C4-2B (cell line): ENCODE measurements around the gene DSG2.

Experiments used
- H3K27ac ChIP-seq: fragments of 450-650 bp; 2 replicates; pipeline ENCODE4 v1.5.1; 2017
- ZFX ChIP-seq: fragments of 450-650 bp; IDR thresholded peaks from 2 replicates; pipeline ENCODE4 v1.6.1; 2017
- TF ChIP-seq, protein P1 (sequence below): fragments of 450-650 bp; conservative IDR thresholded peaks from 2 replicates; pipeline ENCODE4 v1.5.1; 2017; ENCODE audit warnings: mild to moderate bottlenecking

Gene DSG2

DNA sequence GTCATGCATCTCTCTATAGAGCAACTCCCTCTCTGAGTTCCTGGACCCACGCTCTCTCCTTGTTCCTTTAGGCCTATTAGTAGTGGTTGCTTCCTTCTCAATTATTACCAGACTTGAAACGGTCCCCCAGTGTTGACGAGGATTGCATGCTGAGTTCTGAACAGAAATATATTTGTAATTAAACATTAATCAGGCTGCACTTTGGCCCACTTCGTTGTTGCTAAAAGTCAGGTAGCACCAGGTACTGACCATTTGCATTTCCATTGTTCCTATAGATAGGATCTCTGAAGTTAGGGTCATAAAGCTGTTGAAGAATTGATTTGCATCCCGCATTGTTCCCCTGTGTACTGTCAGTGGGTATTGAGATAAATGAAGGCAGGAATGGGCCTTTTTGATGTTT is 56.8 kb downstream of the DSG2 start:
- TF ChIP-seq, protein P1, sequence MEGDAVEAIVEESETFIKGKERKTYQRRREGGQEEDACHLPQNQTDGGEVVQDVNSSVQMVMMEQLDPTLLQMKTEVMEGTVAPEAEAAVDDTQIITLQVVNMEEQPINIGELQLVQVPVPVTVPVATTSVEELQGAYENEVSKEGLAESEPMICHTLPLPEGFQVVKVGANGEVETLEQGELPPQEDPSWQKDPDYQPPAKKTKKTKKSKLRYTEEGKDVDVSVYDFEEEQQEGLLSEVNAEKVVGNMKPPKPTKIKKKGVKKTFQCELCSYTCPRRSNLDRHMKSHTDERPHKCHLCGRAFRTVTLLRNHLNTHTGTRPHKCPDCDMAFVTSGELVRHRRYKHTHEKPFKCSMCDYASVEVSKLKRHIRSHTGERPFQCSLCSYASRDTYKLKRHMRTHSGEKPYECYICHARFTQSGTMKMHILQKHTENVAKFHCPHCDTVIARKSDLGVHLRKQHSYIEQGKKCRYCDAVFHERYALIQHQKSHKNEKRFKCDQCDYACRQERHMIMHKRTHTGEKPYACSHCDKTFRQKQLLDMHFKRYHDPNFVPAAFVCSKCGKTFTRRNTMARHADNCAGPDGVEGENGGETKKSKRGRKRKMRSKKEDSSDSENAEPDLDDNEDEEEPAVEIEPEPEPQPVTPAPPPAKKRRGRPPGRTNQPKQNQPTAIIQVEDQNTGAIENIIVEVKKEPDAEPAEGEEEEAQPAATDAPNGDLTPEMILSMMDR: no peak
- TF ChIP-seq ZFX: no peak

DNA sequence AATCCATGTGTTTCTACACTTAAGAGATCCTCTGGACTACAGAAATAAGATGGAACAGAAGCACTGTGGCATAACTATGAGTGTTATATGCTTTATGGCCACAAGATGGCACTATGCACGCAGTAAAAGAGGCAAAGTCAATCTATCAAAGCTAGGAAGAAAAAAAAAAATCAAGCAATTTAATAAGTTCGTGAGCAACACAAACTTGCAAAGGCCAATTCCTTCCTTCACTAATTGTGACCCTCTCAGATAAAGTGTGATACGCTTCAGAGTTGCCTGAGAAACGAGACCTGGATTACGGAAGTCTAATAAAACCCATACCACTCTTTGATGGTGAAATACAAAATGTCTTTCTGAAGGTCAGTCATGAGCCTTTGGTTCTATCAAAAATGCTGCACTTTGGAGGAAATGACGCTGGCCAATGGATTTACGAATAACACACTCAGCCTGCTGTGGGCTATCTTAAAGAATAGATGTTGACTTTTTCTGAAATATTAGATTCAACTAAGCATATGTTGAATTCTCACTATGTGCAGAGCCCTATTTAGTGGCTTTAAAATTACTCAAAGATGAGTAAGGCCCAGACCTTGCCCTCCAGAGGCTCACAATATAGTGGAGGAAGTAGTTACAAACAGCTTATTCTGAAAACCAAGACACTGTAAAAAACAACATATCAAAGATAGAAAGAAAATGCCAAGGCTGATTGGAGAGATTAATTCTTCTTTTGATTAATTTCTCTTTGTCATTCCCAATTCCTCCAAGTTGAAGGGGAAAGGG is 58.2 kb downstream of the DSG2 start:
- no peak overlapping the region for H3K27ac ChIP-seq

More for the DNA sequence above, 56.8 kb downstream of the DSG2 start:
- no peak overlapping the region for H3K27ac ChIP-seq

DNA sequence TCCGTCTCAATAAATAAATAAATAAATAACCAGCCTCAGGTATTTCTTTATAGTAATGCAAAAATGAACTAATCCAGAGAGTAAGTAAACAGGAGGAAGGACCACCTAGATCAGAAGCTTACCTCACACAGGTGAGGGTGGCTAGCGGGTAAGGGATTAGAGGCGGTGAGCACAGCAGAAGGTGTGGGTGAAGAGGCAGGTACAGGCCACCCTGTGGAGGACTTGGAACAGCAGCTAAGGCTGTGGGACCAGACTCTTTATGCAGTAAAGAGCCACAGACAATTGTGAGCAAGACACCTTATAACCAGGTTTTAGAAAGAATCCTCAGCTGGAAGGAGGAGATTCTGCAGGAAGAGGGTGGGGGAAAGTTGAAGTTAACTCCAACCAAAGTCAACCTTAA is 59.5 kb downstream of the DSG2 start:
- no peak overlapping the region for H3K27ac ChIP-seq
- TF ChIP-seq ZFX: no peak
- TF ChIP-seq, protein P1: no peak

More for the DNA sequence above, 58.2 kb downstream of the DSG2 start:
- TF ChIP-seq, protein P1: peak; percentile 82
- TF ChIP-seq ZFX: no peak

DNA sequence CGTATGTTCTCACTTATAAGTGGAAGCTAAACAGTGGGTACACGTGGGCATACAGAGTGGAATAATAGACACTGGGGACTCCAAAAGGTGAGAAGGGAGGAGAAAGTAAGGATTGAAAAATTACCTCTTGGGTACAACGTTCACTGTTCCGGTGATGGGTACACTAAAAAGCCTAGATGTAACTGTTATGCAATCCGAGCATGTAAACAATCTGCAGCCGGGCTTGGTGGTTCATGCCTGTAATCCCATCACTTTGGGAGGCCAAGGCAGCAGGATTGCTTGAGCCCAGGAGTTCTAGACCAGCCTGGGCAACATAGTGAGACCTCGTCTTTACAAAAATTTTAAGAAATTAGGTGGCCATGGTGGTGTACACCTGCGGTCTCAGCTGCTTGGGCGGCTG is 60.6 kb downstream of the DSG2 start:
- TF ChIP-seq, protein P1: no peak
- TF ChIP-seq ZFX: no peak
- no peak overlapping the region for H3K27ac ChIP-seq

DNA sequence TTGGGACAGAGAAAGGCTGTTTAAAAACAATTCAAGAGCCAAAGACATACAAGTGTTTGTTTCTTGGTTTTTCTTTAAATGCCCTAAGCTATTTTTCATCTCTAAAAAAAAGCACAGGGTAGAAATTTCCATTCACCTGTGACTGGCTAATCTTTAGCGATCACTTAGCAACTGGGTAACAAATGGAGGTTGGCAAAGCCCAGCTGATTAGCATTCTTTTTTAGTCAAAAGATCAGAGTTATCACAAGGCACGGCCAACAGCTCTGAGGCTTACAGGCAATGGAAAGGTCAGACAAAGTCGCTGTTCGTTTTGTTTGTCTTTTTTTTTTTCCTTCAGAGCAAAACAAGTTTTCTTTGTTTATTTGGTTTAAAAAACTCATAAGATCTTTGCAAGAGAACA is 64.7 kb downstream of the DSG2 start:
- no peak overlapping the region for H3K27ac ChIP-seq
- no peak for TF ChIP-seq ZFX
- TF ChIP-seq, protein P1: no peak

DNA sequence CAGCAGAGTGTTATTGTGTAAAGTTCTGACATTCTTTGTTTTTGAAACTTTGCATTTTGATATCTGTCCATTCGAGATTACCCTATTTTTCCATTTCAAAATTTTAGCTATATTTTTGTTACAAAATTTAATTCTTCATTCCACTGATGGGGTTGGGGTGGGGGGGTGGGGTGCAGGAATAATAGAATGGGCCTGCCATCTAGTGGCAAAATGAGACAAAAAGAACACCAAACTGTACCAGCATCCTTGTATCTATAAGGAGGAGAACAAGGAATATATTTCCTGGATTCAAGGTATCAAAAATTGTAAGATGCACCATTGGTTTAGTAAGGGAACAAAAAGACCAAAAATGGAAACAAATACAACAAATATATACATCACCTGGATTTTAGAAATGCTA is 65.8 kb downstream of the DSG2 start:
- H3K27ac ChIP-seq: no peak overlapping the region
- TF ChIP-seq, protein P1: peak; percentile 64
- no peak for TF ChIP-seq ZFX

DNA sequence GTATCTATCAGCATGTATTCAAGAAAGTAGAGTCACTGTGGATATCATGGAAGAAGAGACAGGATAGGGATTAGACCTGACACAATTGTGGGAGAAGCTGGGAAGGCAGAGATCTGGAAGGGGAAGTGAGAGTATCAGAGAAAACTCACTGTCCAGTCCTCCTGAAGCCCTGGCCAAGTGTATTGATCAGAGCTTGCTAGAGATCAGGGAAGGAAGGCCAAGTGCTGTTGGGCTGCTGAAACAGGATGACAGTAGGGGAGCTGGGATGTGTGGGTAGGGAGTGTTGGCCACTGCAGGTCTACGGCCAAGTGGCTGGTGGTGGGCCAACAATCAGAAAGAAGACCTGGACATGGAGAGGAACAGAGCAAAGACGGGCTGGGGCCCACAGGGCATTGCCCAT is 67.4 kb downstream of the DSG2 start:
- no peak overlapping the region for H3K27ac ChIP-seq
- TF ChIP-seq, protein P1: no peak
- no peak for TF ChIP-seq ZFX
